GM06990 (cell line): ENCODE data around the gene BRF1.
"Not testable (repeated sequence)": the region's sequence is repeated elsewhere in the genome, so short reads cannot be mapped to it uniquely, and the experiment has no call there.

ENCODE experiments used
- DNase-seq: peaks from one replicate; pipeline ENCODE4 v3.0.0-alpha.2; 2011; ENCODE audit not compliant: insufficient read length; ENCODE audit errors: extremely low read depth
- H3K27me3 ChIP-seq: replicated peaks from 2 replicates; pipeline ENCODE4 v1.6.0; 2011; ENCODE audit warnings: low read length; ENCODE audit not compliant: control insufficient read depth, insufficient read depth
- H3K36me3 ChIP-seq: 2 replicates; pipeline ENCODE4 v1.5.1; 2011; ENCODE audit warnings: low read length; ENCODE audit not compliant: control insufficient read depth, insufficient read depth
- H3K4me3 ChIP-seq: replicated peaks from 2 replicates; pipeline ENCODE4 v1.5.1; 2011; ENCODE audit warnings: low read depth, mild to moderate bottlenecking, control low read depth, low read length
- CTCF ChIP-seq: IDR thresholded peaks from 2 replicates; pipeline ENCODE4 v1.5.1; 2011; ENCODE audit warnings: low read length, control low read depth, mild to moderate bottlenecking, inconsistent platforms; ENCODE audit not compliant: insufficient read depth, poor library complexity, severe bottlenecking

Gene BRF1

GRCh38 chr14:105329411-105330150 lies 28.8 kb upstream of the BRF1 start:
- Histone ChIP-seq H3K27me3 (no peaks in the 10 kb centered on the region), H3K4me3 (no peak overlapping the region), H3K36me3 (no peaks in the 10 kb centered on the region)
- TF ChIP-seq CTCF = no peak
- DNase-seq = peak; percentile 4

- Histone ChIP-seq H3K4me3 (no peak overlapping the region), H3K27me3 (no peaks in the 10 kb centered on the region), H3K36me3 (no peaks in the 10 kb centered on the region)
- no peak for DNase-seq
- TF ChIP-seq CTCF = no peak
Observed at GRCh38 chr14:105328678-105329390, 28.0 kb upstream of the BRF1 start.

DNA sequence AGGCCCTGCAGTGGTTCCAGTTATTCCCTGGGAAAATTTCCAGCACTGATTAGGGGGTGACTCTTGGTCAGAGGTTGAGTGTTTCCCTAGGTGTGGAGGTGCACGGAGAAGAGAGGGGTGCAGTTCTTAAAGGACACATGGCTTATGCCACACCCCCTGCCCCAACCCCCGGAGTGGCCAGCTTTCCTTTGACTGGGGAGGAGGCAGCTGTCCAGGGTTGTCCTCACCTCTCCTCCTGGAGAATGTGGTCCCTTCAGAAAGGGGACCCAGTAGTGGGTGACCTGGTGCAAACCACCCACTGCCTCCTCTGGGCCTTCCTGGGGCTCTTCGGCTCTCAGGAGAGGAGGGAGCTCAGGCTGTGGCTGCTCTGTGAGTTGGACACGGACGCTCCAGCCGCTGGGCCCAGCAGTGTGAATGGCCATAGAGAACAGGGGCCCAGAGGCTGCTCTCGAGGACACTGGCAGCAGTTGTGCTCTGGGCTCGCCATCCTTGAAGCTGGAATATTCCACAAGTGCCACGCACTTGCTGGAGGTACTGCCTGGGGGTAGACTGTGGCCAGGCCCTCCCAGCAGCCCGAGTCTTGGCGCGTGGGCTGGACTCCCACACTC lies 27.4 kb upstream of the BRF1 start:
- no peak for TF ChIP-seq CTCF
- Histone ChIP-seq H3K27me3 (no peaks in the 10 kb centered on the region), H3K4me3 (no peak overlapping the region), H3K36me3 (no peaks in the 10 kb centered on the region)
- no peak for DNase-seq

GRCh38 chr14:105327695-105328045 lies 26.9 kb upstream of the BRF1 start:
- not testable (repeated sequence) for H3K27me3 ChIP-seq, H3K4me3 ChIP-seq, DNase-seq, H3K36me3 ChIP-seq

DNA sequence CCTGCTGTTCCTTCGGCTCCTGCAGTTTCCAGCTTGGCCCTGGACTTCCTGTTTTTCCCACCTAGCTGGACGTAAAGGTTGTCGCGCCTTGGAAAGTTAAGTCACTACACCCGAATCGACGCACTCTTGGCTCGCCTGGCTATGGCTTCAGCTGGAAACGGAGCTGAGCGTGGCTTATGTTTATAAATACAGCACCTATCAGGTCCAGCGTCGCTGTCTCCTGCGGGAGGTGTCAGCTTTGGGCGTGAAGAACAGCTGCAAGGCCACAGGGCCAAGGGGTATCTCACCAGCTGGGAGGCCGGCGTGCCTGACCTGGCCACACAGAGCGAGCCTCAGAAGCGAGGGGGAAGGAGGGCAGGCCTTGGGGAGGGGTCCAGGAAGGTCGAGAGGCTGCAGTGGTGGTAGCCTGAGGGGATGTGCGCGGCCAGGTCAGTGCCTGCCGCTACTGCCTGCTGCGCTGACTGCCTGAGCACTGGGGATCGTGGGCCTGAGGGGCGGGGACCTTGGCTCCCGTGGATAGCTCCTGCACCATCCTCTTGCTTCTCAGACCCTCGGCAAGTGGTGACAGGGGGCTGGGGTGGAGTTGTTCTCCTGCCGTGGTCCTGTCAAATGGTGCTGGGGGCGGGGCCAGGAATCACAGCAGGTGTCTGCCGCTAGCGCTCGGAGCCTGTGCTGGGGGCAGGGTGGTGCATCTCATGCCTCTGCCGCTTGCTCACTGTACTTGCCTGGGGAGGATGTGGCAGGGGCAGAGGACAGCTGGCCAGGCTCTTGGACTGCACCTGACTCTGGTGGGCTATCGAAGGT lies 26.3 kb upstream of the BRF1 start:
- no peak for DNase-seq
- Histone ChIP-seq H3K36me3 (no peaks in the 10 kb centered on the region), H3K27me3 (no peaks in the 10 kb centered on the region), H3K4me3 (no peak overlapping the region)
- TF ChIP-seq CTCF = no peak

DNA sequence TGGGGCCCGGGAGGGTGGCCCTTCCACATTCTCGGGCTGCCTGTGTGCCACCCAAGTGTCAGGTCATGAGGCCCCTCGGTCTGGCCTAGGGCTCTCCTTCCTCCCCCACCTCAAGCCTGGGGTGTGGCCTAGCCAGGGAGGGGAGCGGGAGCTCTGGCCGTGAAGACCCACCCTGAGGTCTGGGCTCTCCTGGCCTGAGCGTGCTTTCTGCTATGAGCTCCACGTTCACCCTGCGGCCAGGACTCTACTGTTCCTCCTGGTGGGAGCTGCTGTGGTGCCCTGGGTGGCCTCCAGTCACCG lies 25.7 kb upstream of the BRF1 start:
- Histone ChIP-seq H3K27me3 (no peaks in the 10 kb centered on the region), H3K4me3 (no peak overlapping the region), H3K36me3 (no peaks in the 10 kb centered on the region)
- TF ChIP-seq CTCF = no peak
- DNase-seq = no peak
